ENCODE measurements around the gene SALL4. TPM values are rescaled to one million over a fixed set of nuclear protein-coding genes. Genes with fewer than 3 reads are reported as not detected.
A peak's percentile ranks its signal among the peaks of the same experiment; 100 is the strongest.

SALL4 gene
- total RNA-seq, 1 donor from 2014 or later: not detected

GRCh38 chr20:51803148-51803854 lies 980 bp upstream of the SALL4 start:
- Mint-ChIP-seq H3K4me1 (peaks cover 15% of the 10 kb centered on the region), H3K36me3 (ENCODE audit: low read depth) (no peaks in the 10 kb centered on the region), H3K4me3 (no peak overlapping the region), H3K9me3 (no peaks in the 10 kb centered on the region), H3K27ac (no peak overlapping the region), H3K27me3 (peaks cover 50% of the 10 kb centered on the region)
- CTCF ChIA-PET: no interaction called here
- intact Hi-C loops (cut with micrococcal nuclease): no loop called here
- DNase-seq (no peak), ATAC-seq (ENCODE audit: low read depth) (no peak)
- POLR2A ChIA-PET: no interaction called here
- TF ChIP-seq CTCF (IDR thresholded peaks at IDR 0.05): no peak

DNA sequence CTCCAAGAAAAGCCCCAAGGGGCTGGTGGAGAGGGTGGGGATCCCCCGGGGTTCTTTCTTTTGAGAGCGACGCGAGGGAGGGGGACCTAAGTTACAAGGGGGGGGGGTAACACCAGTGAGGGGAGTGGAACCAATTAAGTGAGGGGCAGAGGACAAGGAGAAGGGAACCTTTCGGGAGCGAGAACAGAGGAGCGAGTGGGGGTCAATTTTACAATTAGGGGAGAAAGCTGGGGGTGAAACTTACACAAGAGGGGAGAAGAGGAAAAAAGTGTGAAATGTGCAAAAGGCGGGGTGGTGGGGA lies 548 bp downstream of the SALL4 start:
- Mint-ChIP-seq H3K4me1 (peaks cover 15% of the 10 kb centered on the region), H3K4me3 (no peak overlapping the region), H3K9me3 (no peaks in the 10 kb centered on the region), H3K27ac (no peak overlapping the region), H3K36me3 (ENCODE audit: low read depth) (no peaks in the 10 kb centered on the region), H3K27me3 (peaks cover 54% of the 10 kb centered on the region)
- ATAC-seq (ENCODE audit: low read depth) (no peak), DNase-seq (no peak)
- POLR2A ChIA-PET: no interaction called here
- TF ChIP-seq CTCF (IDR thresholded peaks at IDR 0.05): no peak
- CTCF ChIA-PET: no interaction called here
- intact Hi-C loops (cut with micrococcal nuclease): no loop called here

GRCh38 chr20:51801122-51801822 lies 1.0 kb downstream of the SALL4 start:
- no peak for DNase-seq
- intact Hi-C loops (cut with micrococcal nuclease): no loop called here
- Mint-ChIP-seq H3K27me3 (peaks cover 55% of the 10 kb centered on the region), H3K9me3 (no peaks in the 10 kb centered on the region), H3K4me1 (peaks cover 15% of the 10 kb centered on the region), H3K36me3 (ENCODE audit: low read depth) (no peaks in the 10 kb centered on the region), H3K27ac (no peak overlapping the region), H3K4me3 (peak overlapping the region; percentile 4)
- ChIA-PET CTCF (no interaction called here), POLR2A (no interaction called here)
- no peak for TF ChIP-seq CTCF (IDR thresholded peaks at IDR 0.05)
- no peak for ATAC-seq (ENCODE audit: low read depth)

GRCh38 chr20:51800872-51801121 lies 1.5 kb downstream of the SALL4 start:
- no peak for TF ChIP-seq CTCF (IDR thresholded peaks at IDR 0.05)
- DNase-seq (no peak), ATAC-seq (ENCODE audit: low read depth) (no peak)
- peaks cover 15% of the 10 kb centered on the region for H3K4me1 Mint-ChIP-seq
- peaks cover 54% of the 10 kb centered on the region for H3K27me3 Mint-ChIP-seq
- ChIA-PET CTCF (no interaction called here), POLR2A (no interaction called here)
- intact Hi-C loops (cut with micrococcal nuclease): no loop called here
- H3K9me3 Mint-ChIP-seq: no peaks in the 10 kb centered on the region
- H3K27ac Mint-ChIP-seq: no peak overlapping the region
- peak overlapping the region; percentile 4 for H3K4me3 Mint-ChIP-seq
- no peaks in the 10 kb centered on the region for H3K36me3 Mint-ChIP-seq (ENCODE audit: low read depth)

- no peak for TF ChIP-seq CTCF (IDR thresholded peaks at IDR 0.05)
- Mint-ChIP-seq H3K9me3 (no peaks in the 10 kb centered on the region), H3K4me3 (peak overlapping the region; percentile 32), H3K4me1 (peaks cover 15% of the 10 kb centered on the region), H3K27me3 (peaks cover 51% of the 10 kb centered on the region), H3K27ac (no peak overlapping the region), H3K36me3 (ENCODE audit: low read depth) (no peaks in the 10 kb centered on the region)
- POLR2A ChIA-PET: interaction anchor here (0.6 kb wide), 1 partner anchor 343 kb away, joined by 4 read pairs; no protein-coding TSS in a partner anchor
- DNase-seq (peak; percentile 40), ATAC-seq (ENCODE audit: low read depth) (peak; percentile 40)
- CTCF ChIA-PET: no interaction called here
- intact Hi-C loops (cut with micrococcal nuclease): no loop called here
Measured at GRCh38 chr20:51800060-51800871, 2.1 kb downstream of the SALL4 start.
